Choroid plexus epithelial cell (primary cell): ENCODE data around the gene MGAT1.

Experiments
- DNase-seq: peaks from one replicate; pipeline ENCODE4 v3.0.0-alpha.2; 2010; ENCODE audit warnings: low read depth
- H3K4me3 ChIP-seq: 2 replicates; pipeline ENCODE4 v1.5.1; 2011; ENCODE audit warnings: low read depth, mild to moderate bottlenecking, control low read depth, low read length, moderate library complexity
- TF ChIP-seq, protein P1 (sequence below): conservative IDR thresholded peaks from 2 replicates; pipeline ENCODE4 v1.5.1; 2011; ENCODE audit warnings: low read depth, mild to moderate bottlenecking, control low read depth, inconsistent platforms, low read length, moderate library complexity

MGAT1 gene

DNA sequence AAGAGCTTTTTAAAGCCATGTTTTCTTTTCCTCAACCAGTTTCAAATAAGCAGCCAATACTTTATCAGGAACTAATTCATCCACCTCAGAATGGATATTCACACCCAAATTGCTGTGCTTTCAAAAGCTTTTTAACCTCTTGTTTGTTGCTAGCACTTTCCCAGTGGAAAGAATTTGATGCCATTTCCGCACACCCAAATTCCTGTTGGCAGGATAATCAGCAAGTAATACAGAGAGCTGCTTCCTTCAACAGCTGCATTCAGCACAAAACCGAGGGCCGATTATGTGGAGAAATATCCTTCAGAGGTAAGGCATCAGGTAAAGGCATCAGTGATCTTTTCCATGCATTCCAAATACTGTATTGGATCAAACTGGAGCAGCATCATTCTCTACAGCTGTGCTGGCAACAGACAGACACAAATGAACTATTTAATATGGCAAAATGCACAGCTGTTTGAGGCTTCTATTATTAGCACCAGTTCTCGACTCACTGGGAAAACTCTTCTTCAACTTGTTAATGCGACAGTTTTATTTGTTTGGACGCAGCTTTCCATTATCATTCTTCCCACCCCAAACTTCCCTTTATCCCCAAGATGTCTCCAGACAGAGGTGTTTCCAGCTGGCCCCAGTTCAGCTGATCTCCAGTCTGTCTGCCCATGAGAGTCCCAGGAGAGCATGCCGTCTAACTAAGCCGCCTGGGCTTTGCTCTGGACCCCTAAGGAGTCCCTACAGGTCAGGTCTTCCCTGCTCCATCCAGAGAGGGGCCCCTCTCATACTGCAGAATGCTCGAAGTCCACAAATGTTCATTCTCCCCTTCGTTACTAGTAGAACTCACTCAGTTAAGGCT is 22.2 kb upstream of the MGAT1 start:
- no peak overlapping the region for H3K4me3 ChIP-seq
- no peak for DNase-seq
- TF ChIP-seq, protein P1, sequence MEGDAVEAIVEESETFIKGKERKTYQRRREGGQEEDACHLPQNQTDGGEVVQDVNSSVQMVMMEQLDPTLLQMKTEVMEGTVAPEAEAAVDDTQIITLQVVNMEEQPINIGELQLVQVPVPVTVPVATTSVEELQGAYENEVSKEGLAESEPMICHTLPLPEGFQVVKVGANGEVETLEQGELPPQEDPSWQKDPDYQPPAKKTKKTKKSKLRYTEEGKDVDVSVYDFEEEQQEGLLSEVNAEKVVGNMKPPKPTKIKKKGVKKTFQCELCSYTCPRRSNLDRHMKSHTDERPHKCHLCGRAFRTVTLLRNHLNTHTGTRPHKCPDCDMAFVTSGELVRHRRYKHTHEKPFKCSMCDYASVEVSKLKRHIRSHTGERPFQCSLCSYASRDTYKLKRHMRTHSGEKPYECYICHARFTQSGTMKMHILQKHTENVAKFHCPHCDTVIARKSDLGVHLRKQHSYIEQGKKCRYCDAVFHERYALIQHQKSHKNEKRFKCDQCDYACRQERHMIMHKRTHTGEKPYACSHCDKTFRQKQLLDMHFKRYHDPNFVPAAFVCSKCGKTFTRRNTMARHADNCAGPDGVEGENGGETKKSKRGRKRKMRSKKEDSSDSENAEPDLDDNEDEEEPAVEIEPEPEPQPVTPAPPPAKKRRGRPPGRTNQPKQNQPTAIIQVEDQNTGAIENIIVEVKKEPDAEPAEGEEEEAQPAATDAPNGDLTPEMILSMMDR: no peak

DNA sequence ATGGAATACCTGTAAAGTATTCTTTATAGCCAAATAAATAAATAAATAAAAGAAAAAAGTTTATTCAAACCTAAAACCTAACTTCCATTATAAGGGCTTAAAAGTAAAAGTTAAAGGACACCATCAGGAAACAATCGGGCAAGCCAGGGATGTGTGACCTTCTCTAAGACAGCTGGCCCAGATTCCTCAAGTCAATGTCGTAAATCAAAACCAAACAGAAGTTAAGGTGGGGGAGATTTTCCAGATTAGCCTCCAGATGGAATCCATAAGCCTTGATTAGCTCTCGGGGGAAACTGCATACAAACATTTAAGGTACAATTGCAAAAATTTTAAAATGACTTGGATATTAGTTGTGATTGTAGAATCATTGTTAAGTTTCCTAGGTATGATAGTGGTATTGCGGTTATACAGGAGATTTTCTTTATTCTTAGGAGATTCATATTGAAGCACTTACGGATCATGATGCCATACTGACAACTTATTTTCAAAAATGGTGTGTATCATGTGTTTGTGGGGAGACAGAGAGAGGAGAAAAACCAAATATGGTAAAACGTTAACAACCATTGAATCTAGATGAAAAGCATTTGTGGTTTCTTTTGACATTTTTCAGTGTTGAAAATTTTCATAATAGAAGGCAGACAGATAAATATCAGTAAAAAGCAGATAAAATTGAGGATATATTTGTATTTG is 21.5 kb upstream of the MGAT1 start:
- no peak for DNase-seq
- no peak overlapping the region for H3K4me3 ChIP-seq
- TF ChIP-seq, protein P1: no peak

DNA sequence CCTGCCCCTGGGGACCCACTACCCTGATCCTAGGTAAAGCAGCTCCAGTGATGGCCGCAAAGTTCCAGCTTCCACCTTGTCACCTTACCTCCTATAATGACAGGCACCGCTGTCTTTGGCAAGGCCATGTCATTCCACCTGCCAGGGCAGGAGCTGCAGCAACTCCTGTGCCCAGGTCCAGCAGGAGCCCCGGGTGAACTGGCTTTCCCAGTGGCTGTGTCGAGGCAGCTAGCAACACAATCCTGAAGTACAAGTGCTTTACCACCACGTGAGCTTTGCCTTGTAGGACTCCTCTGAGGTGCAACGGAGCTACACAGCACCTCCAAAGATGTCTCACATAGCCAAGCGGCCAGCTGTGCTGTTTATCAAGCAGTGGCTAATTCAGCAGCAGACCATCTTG is 20.7 kb upstream of the MGAT1 start:
- no peak for DNase-seq
- H3K4me3 ChIP-seq: no peak overlapping the region
- TF ChIP-seq, protein P1: no peak

DNA sequence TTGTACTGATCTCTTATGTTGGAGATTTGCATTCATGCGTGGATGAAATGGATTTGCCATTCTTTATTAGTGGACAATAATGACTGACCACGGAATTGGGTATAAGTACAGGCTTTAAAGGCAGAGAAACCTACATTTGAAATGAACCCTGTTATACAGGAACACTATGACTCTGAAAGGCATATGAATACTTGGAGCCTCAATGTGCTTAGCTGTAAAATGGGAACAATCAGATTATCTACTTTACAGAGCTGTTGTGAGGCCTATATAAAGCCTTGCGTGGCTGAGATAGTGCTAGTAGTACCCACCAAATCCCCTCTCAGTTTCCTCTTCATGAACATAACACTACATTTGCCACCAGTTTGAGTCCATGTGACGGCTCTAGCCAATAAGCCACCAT is 18.9 kb upstream of the MGAT1 start:
- TF ChIP-seq, protein P1: no peak
- no peak for DNase-seq
- no peak overlapping the region for H3K4me3 ChIP-seq

DNA sequence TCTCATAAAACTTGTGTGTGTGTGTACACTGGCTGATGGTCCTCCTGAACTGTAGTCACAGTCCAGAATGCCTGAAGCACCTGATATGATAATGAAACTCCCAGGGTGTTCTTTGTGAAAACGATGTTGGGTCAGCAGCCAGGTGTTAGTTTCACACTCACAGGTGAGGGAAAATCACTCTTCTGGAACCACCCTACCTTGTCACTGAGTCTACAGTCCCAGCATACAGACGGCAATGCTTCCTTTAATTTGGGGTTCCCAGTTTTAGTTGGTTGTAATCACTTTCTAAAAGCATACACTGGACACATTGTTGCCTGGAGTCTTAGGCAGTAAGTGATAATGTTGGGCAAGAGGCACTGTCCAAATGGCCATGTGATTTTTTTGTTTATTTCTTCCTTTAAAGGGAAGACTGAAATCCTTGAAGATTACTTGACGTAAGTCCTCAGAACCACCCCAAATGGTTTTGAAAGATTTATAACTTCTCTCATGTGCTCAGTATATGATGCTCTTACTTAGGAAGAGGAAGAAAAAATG is 18.2 kb upstream of the MGAT1 start:
- no peak overlapping the region for H3K4me3 ChIP-seq
- TF ChIP-seq, protein P1: no peak
- DNase-seq: no peak

DNA sequence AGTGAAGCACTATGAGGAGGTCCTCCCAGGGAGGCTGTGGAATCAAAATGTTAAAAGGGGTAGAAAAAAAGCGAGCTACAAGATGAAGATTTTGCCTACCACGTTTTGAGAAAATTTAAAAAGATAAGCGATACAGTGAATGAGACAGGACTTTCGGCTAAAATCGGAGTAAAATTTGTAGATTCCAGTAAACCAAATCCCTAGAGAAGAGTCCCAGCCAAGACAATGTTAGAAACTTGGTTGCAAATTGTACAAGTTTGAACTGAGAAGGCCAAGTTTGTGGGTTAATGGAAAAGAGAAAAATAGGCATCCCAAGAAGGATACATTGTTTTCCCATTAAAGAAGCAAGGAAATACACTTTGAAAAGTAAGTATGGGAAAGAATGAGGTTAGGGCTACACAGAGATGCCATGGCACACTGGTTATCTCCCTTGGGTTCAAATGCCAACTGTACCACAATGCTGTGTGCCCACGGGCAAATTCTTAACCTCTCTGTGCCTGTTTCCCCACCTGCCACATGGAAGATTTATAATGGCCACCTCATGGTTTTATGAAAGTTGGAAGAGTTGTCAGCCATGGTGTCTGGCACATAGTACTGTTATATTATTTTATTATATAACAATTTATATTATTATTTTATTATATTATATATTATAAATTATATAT is 16.2 kb upstream of the MGAT1 start:
- TF ChIP-seq, protein P1: no peak
- no peak overlapping the region for H3K4me3 ChIP-seq
- DNase-seq: no peak
